ENCODE data around the gene CCNH. TPM values are rescaled to one million over a fixed set of nuclear protein-coding genes. Genes with fewer than 3 reads are reported as not detected.

The CCNH gene
- total and polyA plus RNA-seq, 9 donors, result 20.9 to 28.9 (median 25.9) TPM

Other genes starting within 250 kb of the CCNH start
- gene RASA1, start 145.0 kb downstream of the CCNH start, total RNA-seq, result 22.6 TPM
- gene RASA1, start 145.0 kb downstream of the CCNH start, polyA plus RNA-seq (ENCODE audit: insufficient read depth in 1 of 8, insufficient read length in 8 of 8, low replicate concordance in 1 of 8), result 10 to 100 TPM; 22.7 to 35.9 (median 28.4) TPM

All from muscle of leg (tissue), 9 donors.